ENCODE results near the gene LIMS2.

LIMS2 gene

GRCh38 chr2:127614731-127615130 is 60.6 kb downstream of the LIMS2 start:
- Histone ChIP-seq H3K4me1 (ENCODE audit: control insufficient read depth, insufficient read depth, low read length) (no peaks in the 10 kb centered on the region), H3K9me3 (ENCODE audit: control insufficient read depth, insufficient read depth, low read depth, low read length) (peaks cover 3% of the 10 kb centered on the region; the same call in 1 of the 2 replicates), H3K36me3 (ENCODE audit: control insufficient read depth in 2 of 2, insufficient read depth in 1 of 2, low read length in 2 of 2) (no peaks in the 10 kb centered on the region), H3K4me3 (ENCODE audit: low read depth, low read length) (no peak overlapping the region), H3K27ac (ENCODE audit: extremely low read depth, low read depth, low read length) (no peak overlapping the region)
- CTCF ChIA-PET: interaction anchor here (0.6 kb wide), 1 partner anchor 24 kb away, joined by 3 read pairs; no protein-coding TSS in a partner anchor
- POLR2A ChIA-PET: no interaction called here
- no peak for TF ChIP-seq ZNF623 (tag by site-specific recombination; IDR thresholded peaks at IDR 0.05)
- no peak for TF ChIP-seq ZNF776 (tag by site-specific recombination; IDR thresholded peaks at IDR 0.05; ENCODE audit: borderline replicate concordance)
- no peak for TF ChIP-seq ZBTB1 (tag by site-specific recombination; IDR thresholded peaks at IDR 0.05)
- no peak for TF ChIP-seq ZNF266 (tag by site-specific recombination; IDR thresholded peaks at IDR 0.05; ENCODE audit: low read depth)
- TF ChIP-seq FEZF1 (tag by site-specific recombination; IDR thresholded peaks at IDR 0.05): no peak
- TF ChIP-seq ZNF639 (tag by site-specific recombination; IDR thresholded peaks at IDR 0.05): no peak

GRCh38 chr2:127614246-127614645 is 61.1 kb downstream of the LIMS2 start:
- Histone ChIP-seq H3K9me3 (ENCODE audit: control insufficient read depth, insufficient read depth, low read depth, low read length) (peaks cover 3% of the 10 kb centered on the region; the same call in 1 of the 2 replicates), H3K4me1 (ENCODE audit: control insufficient read depth, insufficient read depth, low read length) (no peaks in the 10 kb centered on the region), H3K36me3 (ENCODE audit: control insufficient read depth in 2 of 2, insufficient read depth in 1 of 2, low read length in 2 of 2) (no peaks in the 10 kb centered on the region), H3K4me3 (ENCODE audit: low read depth, low read length) (no peak overlapping the region), H3K27ac (ENCODE audit: extremely low read depth, low read depth, low read length) (no peak overlapping the region)
- POLR2A ChIA-PET: no interaction called here
- CTCF ChIA-PET: interaction anchor here (0.9 to 1.0 kb wide), 2 partner anchors 22 to 23 kb away, joined by 3 to 5 read pairs; no protein-coding TSS in a partner anchor
- TF ChIP-seq TCF7L2 (IDR thresholded peaks at IDR 0.05; ENCODE audit: borderline replicate concordance, low read depth, low read length): no peak
- no peak for TF ChIP-seq CTCF (tag by site-specific recombination; IDR thresholded peaks at IDR 0.05)
- no peak for TF ChIP-seq ATF2 (tag by site-specific recombination; IDR thresholded peaks at IDR 0.05; ENCODE audit: low read depth)
- no peak for TF ChIP-seq PRDM2 (tag by site-specific recombination; IDR thresholded peaks at IDR 0.05; ENCODE audit: borderline replicate concordance)
- no peak for TF ChIP-seq ZNF292 (tag by site-specific recombination; IDR thresholded peaks at IDR 0.05; ENCODE audit: borderline replicate concordance, low read depth)
- TF ChIP-seq ZNF416 (tag by site-specific recombination; IDR thresholded peaks at IDR 0.05): no peak
- no peak for TF ChIP-seq ZNF518A (tag by site-specific recombination; conservative IDR thresholded peaks at IDR 0.05; ENCODE audit: low read depth)
- no peak for TF ChIP-seq INSM2 (tag by site-specific recombination; IDR thresholded peaks at IDR 0.05)
- no peak for TF ChIP-seq PRDM1 (tag by site-specific recombination; IDR thresholded peaks at IDR 0.05)
- no peak for TF ChIP-seq ZNF184 (tag by site-specific recombination; IDR thresholded peaks at IDR 0.05)

All from HEK293 (cell line).